K562 (cell line): ENCODE results near the gene DHRS4L2. TPM values are rescaled to one million over a fixed set of nuclear protein-coding genes. Genes with fewer than 3 reads are reported as not detected.
"Not testable (repeated sequence)": the region's sequence is repeated elsewhere in the genome, so short reads cannot be mapped to it uniquely, and the experiment has no call there.

Experiments
- ATAC-seq: fragments of 200-7000 bp; cut with Tn5 transposase; 3 replicates; pipeline ENCODE4 v1.9.1; 2020; ENCODE audit warnings: moderate library complexity
- BruUV-seq: library from RNA; stranded (reverse); fragments of 400-500 nt; replicated peaks from 2 replicates; lab custom pipeline; 2021; lab: Mats Ljungman, UMichigan
- CTCF ChIA-PET: fragments of 300-600 bp; formaldehyde crosslinking; extraction: SDS; loops from one replicate; lab custom pipeline; 2021; ENCODE audit warnings: low intra/inter-chr PET ratio; lab: Yijun Ruan, JAX
- POLR2A ChIA-PET: fragments of 300-600, 350-650 bp; sonication (Branson Sonifier 250); formaldehyde crosslinking; extraction: SDS; loops from one replicate; lab custom pipeline; 2021; ENCODE audit warnings: antibody characterized with exemption, inconsistent platforms; lab: Yijun Ruan, JAX
- DNase-seq, 4 experiments: peaks; one replicate each; pipeline versions ENCODE4 v3.0.0 to v3.0.0-alpha.2; 2011 to 2018; ENCODE audit warnings: low spot score in 3 of 4, mixed read lengths in 3 of 4; ENCODE audit errors: extremely low read depth in 1 of 4
- FAIRE-seq: peaks from 2 replicates; lab custom pipeline; 2011; peaks lifted over from hg19 to GRCh38; lab: Jason Lieb, UNC
- H2AFZ ChIP-seq: 2 replicates; pipeline ENCODE4 v1.6.0; 2011; ENCODE audit warnings: low read depth, low read length, control low read depth, inconsistent platforms
- H3K27ac ChIP-seq: fragments of 200-600 bp; 3 replicates; pipeline ENCODE4 v1.8.0; 2011; ENCODE audit warnings: low read depth, mild to moderate bottlenecking, control low read depth, inconsistent platforms, low read length, moderate library complexity, mixed read lengths; ENCODE audit errors: extremely low read depth
- H3K27me3 ChIP-seq, 2 experiments: fragments of 300-600 bp in 1 of 2; 2 replicates in 1 of 2; 3 replicates in 1 of 2; pipeline versions ENCODE4 v1.6.0 to v1.8.0; 2011; ENCODE audit warnings: inconsistent platforms in 2 of 2, low read length in 2 of 2, mild to moderate bottlenecking in 1 of 2, mixed read lengths in 1 of 2, moderate library complexity in 1 of 2; ENCODE audit not compliant: control insufficient read depth in 2 of 2, insufficient read depth in 2 of 2
- H3K36me3 ChIP-seq: fragments of 300-600 bp; 3 replicates; pipeline ENCODE4 v1.8.0; 2011; ENCODE audit warnings: mild to moderate bottlenecking, low read length, inconsistent platforms; ENCODE audit not compliant: control insufficient read depth, insufficient read depth
- H3K4me1 ChIP-seq, 2 experiments: fragments of 200-600 bp in 1 of 2; replicated peaks in 1 of 2; 2 replicates in 1 of 2; 3 replicates in 1 of 2; pipeline versions ENCODE4 v1.5.1 to v1.8.0; 2011; ENCODE audit warnings: inconsistent platforms in 2 of 2, low read length in 2 of 2, mild to moderate bottlenecking in 1 of 2, mixed read lengths in 1 of 2, moderate library complexity in 1 of 2; ENCODE audit not compliant: control insufficient read depth in 2 of 2, insufficient read depth in 2 of 2
- H3K4me2 ChIP-seq: 2 replicates; pipeline ENCODE4 v1.6.1; 2011; ENCODE audit warnings: low read length, control low read depth, inconsistent platforms, mixed read lengths; ENCODE audit not compliant: insufficient read depth
- H3K4me3 ChIP-seq: fragments of 200-600 bp; sonication (generic), shearing (Covaris generic); 2 replicates; pipeline ENCODE4 v1.5.1; 2016; ENCODE audit warnings: control low read depth, inconsistent platforms
- H3K79me2 ChIP-seq: fragments of 200-600 bp; 3 replicates; pipeline ENCODE4 v1.8.0; 2011; ENCODE audit warnings: low read length, inconsistent platforms; ENCODE audit not compliant: control insufficient read depth, insufficient read depth
- H3K9ac ChIP-seq, 2 experiments: 2 replicates each; pipeline versions ENCODE4 v1.6.0 to v1.6.1; 2011; ENCODE audit warnings: low read depth in 2 of 2, low read length in 2 of 2, control low read depth in 1 of 2, inconsistent platforms in 1 of 2, mild to moderate bottlenecking in 1 of 2, mixed read lengths in 1 of 2; ENCODE audit not compliant: insufficient read depth in 1 of 2
- H3K9me1 ChIP-seq: one replicate; pipeline ENCODE4 v1.6.0; 2011; ENCODE audit warnings: inconsistent platforms, mild to moderate bottlenecking, low read length, moderate library complexity; ENCODE audit not compliant: control insufficient read depth, insufficient read depth
- H3K9me3 ChIP-seq: replicated peaks from 2 replicates; pipeline ENCODE4 v1.5.1; 2011; ENCODE audit warnings: low read depth, low read length, inconsistent platforms; ENCODE audit not compliant: control insufficient read depth, insufficient read depth
- H4K20me1 ChIP-seq: replicated peaks from 2 replicates; pipeline ENCODE4 v1.6.1; 2011; ENCODE audit warnings: low read length, inconsistent platforms, mixed read lengths; ENCODE audit not compliant: control insufficient read depth, insufficient read depth
- NFIC ChIP-seq: fragments of 450-650 bp; IDR thresholded peaks from 2 replicates; pipeline ENCODE4 v1.6.1; 2017; ENCODE audit warnings: mild to moderate bottlenecking, inconsistent platforms
- NFIX ChIP-seq: fragments of 250-450 bp; sonication (Bioruptor Pico); IDR thresholded peaks from 2 replicates; pipeline ENCODE4 v1.4.0; 2020; ENCODE audit warnings: low read depth, mild to moderate bottlenecking, moderate library complexity
- WGBS: fragments of 100-300 bp; shearing (Covaris generic); methylation state at CpG from one replicate; pipeline ENCODE4 v1.1.6; 2016; ENCODE audit warnings: low coverage, mixed read lengths; ENCODE audit not compliant: insufficient coverage; ENCODE audit errors: missing lambda C conversion rate; 5-methylcytosine and 5-hydroxymethylcytosine counted together
- in situ Hi-C: fragments of 300-500 bp; cut with MboI; formaldehyde crosslinking; loops from 4 replicates; pipeline ENCODE4 v1.15.0; 2018; ENCODE audit warnings: inconsistent platforms, mixed read lengths
- intact Hi-C: fragments of 100-400 bp; cut with micrococcal nuclease; formaldehyde crosslinking; loops from 2 replicates; pipeline ENCODE4 v1.14.2; 2022
- polyA plus RNA-seq, 8 experiments: library from polyadenylated mRNA; depleted of rRNA in 4 of 8; stranded (reverse) in 5 of 8; unstranded in 3 of 8; fragments of >200 nt; fragmentation: Nextera tagmentation in 2 of 8; fragmentation: Illumina TruSeq in 1 of 8; extraction: Ambion mirVana in 2 of 8; extraction: Trizol in 1 of 8; gene quantifications; 2 replicates each; pipeline versions ENCODE4 v1.2.1 to v1.2.3, GENCODE V29; 2011 to 2014; ENCODE audit warnings: inconsistent platforms in 1 of 8, missing spikeins in 1 of 8
- total RNA-seq, 7 experiments: library from RNA; depleted of rRNA in 6 of 7; stranded (reverse); fragments of >200 nt in 6 of 7; fragmentation: Illumina TruSeq in 2 of 7; extraction: Trizol in 2 of 7; gene quantifications; 2 replicates each; pipeline versions ENCODE4 v1.2.1 to v1.2.3, GENCODE V29; 2011 to 2021; ENCODE audit warnings: low replicate concordance in 1 of 7

DHRS4L2 gene
- total and polyA plus RNA-seq, 9 of the 15 experiments (the other 6 are each of a cell fraction or from before 2014, with no cell fraction given): 2.3 to 13.7 (median 8.1) TPM

GRCh38 chr14:23957913-23958569 is 30.7 kb upstream of the DHRS4L2 start:
- H3K27ac ChIP-seq, H3K4me3 ChIP-seq, FAIRE-seq, H3K27me3 ChIP-seq, H3K4me2 ChIP-seq, H3K9me3 ChIP-seq, H2AFZ ChIP-seq, ATAC-seq, CTCF ChIA-PET, H3K9me1 ChIP-seq, H3K36me3 ChIP-seq, H3K9ac ChIP-seq, BruUV-seq, H4K20me1 ChIP-seq, H3K4me1 ChIP-seq, POLR2A ChIA-PET, DNase-seq, in situ Hi-C loops, intact Hi-C loops: not testable (repeated sequence)
- TF ChIP-seq NFIX (CRISPR knock-in tag): peak; percentile 68
- peak; percentile 89 for TF ChIP-seq NFIC
- peaks cover 12% of the 10 kb centered on the region; the same call in 2 of the 3 replicates for H3K79me2 ChIP-seq
- WGBS: 72% methylated on average over 9 of the region's 9 CpGs

DNA sequence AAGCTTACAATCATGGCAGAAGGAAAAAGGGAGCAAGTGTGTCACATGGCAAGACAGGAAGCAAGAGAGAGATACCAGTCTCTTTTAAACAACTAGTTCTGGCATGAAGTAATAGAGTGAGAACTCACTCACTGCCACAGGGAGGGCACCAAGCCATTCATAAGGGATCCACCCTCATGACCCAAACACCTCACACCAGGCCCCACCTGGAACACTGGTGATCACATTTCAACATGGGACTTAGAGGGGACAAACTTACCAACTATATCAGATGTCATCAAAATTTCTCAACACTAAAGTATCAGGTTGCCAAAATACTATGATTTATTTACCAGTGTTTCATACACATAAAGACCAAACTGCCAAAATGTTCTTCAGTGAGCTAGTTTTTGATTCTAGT is 27.8 kb upstream of the DHRS4L2 start:
- FAIRE-seq, H3K4me3 ChIP-seq, POLR2A ChIA-PET, H3K4me1 ChIP-seq, H3K9me3 ChIP-seq, CTCF ChIA-PET, H2AFZ ChIP-seq, H3K27ac ChIP-seq, H3K4me2 ChIP-seq, ATAC-seq, BruUV-seq, intact Hi-C loops, in situ Hi-C loops, DNase-seq, H3K79me2 ChIP-seq, H4K20me1 ChIP-seq, H3K36me3 ChIP-seq, H3K9ac ChIP-seq, H3K27me3 ChIP-seq, H3K9me1 ChIP-seq: not testable (repeated sequence)

DNA sequence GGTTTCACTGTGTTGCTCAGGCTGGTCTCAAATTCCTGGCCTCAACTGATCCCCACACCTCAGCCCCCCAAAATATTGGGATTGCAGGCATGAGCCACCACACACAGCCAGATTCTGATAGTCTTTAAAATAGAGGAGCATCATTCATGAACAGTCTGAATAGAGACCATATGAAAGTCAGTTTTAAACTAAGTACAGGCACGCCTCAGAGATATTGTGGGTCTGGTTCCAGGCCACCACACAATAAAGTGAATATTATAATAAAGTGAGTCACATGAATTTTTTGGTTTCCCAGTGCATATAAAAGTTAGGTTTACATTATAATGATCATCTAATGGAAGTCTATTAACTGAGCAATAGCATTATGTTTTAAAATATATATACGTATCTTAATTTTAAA is 27.0 kb upstream of the DHRS4L2 start:
- POLR2A ChIA-PET, BruUV-seq: not testable (repeated sequence)

More for the DNA sequence above, 27.0 kb upstream of the DHRS4L2 start:
- H3K27me3 ChIP-seq, H4K20me1 ChIP-seq, in situ Hi-C loops, ATAC-seq, H3K4me2 ChIP-seq, H3K27ac ChIP-seq, H3K9me3 ChIP-seq, H3K9ac ChIP-seq, FAIRE-seq, CTCF ChIA-PET, H3K9me1 ChIP-seq, DNase-seq, H3K4me1 ChIP-seq, H3K36me3 ChIP-seq, intact Hi-C loops, H2AFZ ChIP-seq, H3K4me3 ChIP-seq, H3K79me2 ChIP-seq: not testable (repeated sequence)
- no CpG with 5 or more reads among the region's 2 CpGs for WGBS
